Endothelial cell of umbilical vein (primary cell): Measurements from ENCODE around the gene TSPAN18.

Experiments
- EZH2 ChIP-seq: IDR thresholded peaks from 2 replicates; pipeline ENCODE4 v1.6.1; 2012; ENCODE audit warnings: borderline replicate concordance, low read depth, mild to moderate bottlenecking, moderate library complexity, low read length, inconsistent platforms; ENCODE audit not compliant: severe bottlenecking
- JUN ChIP-seq: IDR thresholded peaks from 2 replicates; pipeline ENCODE4 v1.6.1; 2011; ENCODE audit warnings: borderline replicate concordance, low read depth; ENCODE audit not compliant: insufficient read length, insufficient read depth
- TF ChIP-seq, protein P1 (sequence below), 2 donors: IDR thresholded peaks; 1 replicate in 1 of 2; 2 replicates in 1 of 2; pipeline ENCODE4 v1.5.1; 2011; ENCODE audit warnings: low read length in 2 of 2, mild to moderate bottlenecking in 2 of 2, moderate library complexity in 2 of 2, control low read depth in 1 of 2, inconsistent platforms in 1 of 2, low read depth in 1 of 2; ENCODE audit not compliant: insufficient read depth in 1 of 2; ENCODE audit errors: extremely low read depth in 1 of 2

DNA sequence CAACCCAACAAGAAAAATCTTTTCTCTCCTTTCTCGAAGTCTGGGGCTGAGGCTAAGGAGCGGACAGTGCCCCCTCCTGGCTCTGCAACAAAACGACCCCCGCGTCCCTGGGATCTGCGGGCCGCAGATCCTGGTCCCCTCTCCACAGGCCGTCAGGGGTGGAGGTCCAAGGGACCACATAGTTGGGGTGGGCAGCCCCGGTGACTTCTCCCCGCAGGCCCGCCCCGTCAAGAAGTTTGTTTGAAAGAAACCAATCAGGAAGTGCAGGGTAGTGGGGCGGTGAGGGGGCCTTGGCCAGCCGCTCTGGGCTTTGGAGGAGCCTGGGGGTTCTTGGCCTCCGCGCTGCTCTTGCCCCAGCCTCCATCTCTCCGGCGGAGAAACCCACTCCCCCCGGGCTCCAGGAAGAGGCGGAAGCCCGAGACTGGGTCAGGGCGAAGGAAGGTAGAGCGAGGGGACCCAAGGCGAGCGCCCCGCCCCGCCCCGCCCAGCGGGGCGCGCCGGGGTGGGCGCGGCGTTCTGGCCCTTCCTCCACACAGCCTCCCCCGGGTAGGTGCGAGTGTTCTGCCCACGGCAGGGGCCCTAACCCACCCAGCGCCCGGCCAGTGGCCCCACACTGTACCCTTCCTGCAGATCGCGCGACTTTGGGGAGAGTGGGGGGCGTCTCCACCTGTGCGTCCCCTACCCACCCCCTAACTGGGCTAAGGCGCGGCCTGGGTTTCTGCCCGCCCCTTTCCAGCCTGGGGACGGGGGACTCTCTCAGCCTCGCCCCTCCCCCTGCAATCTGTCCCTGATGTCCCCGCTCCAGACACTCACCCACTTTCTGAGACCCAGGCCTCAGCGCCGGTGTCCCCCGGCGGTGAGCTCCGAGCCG is 222.6 kb downstream of the TSPAN18 start:
- TF ChIP-seq EZH2 (no peak), JUN (no peak)
- TF ChIP-seq, protein P1, sequence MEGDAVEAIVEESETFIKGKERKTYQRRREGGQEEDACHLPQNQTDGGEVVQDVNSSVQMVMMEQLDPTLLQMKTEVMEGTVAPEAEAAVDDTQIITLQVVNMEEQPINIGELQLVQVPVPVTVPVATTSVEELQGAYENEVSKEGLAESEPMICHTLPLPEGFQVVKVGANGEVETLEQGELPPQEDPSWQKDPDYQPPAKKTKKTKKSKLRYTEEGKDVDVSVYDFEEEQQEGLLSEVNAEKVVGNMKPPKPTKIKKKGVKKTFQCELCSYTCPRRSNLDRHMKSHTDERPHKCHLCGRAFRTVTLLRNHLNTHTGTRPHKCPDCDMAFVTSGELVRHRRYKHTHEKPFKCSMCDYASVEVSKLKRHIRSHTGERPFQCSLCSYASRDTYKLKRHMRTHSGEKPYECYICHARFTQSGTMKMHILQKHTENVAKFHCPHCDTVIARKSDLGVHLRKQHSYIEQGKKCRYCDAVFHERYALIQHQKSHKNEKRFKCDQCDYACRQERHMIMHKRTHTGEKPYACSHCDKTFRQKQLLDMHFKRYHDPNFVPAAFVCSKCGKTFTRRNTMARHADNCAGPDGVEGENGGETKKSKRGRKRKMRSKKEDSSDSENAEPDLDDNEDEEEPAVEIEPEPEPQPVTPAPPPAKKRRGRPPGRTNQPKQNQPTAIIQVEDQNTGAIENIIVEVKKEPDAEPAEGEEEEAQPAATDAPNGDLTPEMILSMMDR (IDR thresholded peaks at IDR 0.05; ENCODE audit: extremely low read depth in 1 of 2, insufficient read depth in 1 of 2, low read depth in 1 of 2, low read length in 2 of 2): peak; percentile 69 to 80
